GM12864 (cell line): ENCODE results near the gene KLHL25.

ENCODE experiments used
- DNase-seq: peaks from one replicate; pipeline ENCODE4 v3.0.0-alpha.2; 2011; ENCODE audit warnings: low read depth
- H3K4me3 ChIP-seq: 2 replicates; pipeline ENCODE4 v1.5.1; 2011; ENCODE audit warnings: mild to moderate bottlenecking, low read depth, low read length, control low read depth
- CTCF ChIP-seq: IDR thresholded peaks from 2 replicates; pipeline ENCODE4 v1.5.1; 2011; ENCODE audit warnings: low read depth, mild to moderate bottlenecking, moderate library complexity, low read length, control low read depth, inconsistent platforms; ENCODE audit errors: missing control alignments

Gene KLHL25

DNA sequence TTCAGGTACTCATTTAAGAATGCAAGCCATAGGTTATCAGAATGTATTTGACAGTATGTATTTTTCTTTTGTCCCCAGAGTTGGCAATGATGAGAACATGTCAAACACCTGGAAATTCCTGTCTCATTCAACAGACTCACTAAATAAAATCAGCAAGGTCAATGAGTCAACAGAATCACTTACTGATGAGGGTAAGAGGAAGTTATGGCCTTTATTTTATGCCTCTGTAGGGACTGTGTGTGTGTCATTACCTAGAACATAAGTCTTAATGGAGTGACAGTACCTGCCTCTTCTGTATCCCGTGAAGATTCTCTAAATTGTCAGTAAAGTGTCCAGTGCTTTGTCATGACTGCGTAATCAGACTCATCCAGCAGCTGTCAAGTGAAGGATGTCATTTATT lies 77.5 kb downstream of the KLHL25 start:
- TF ChIP-seq CTCF: no peak
- no peak for DNase-seq
- no peak overlapping the region for H3K4me3 ChIP-seq

- no peak for TF ChIP-seq CTCF
- no peak for DNase-seq
- no peak overlapping the region for H3K4me3 ChIP-seq
Observed at GRCh38 chr15:85716261-85716660, 78.5 kb downstream of the KLHL25 start.

- TF ChIP-seq CTCF: no peak
- no peak for DNase-seq
- H3K4me3 ChIP-seq: no peak overlapping the region
Observed at GRCh38 chr15:85711580-85712192, 83.0 kb downstream of the KLHL25 start.

- peak overlapping the region; percentile 43 for H3K4me3 ChIP-seq
- DNase-seq: peak; percentile 77
- no peak for TF ChIP-seq CTCF
Observed at GRCh38 chr15:85710340-85710842, 84.3 kb downstream of the KLHL25 start.
